H54 (cell line): ENCODE results near the gene PCBP3.

Source experiments
- DNase-seq: peaks from one replicate; pipeline ENCODE4 v3.0.0; 2011; ENCODE audit warnings: low spot score, mixed read lengths; ENCODE audit not compliant: insufficient read length
- FAIRE-seq: peaks from 3 replicates; lab custom pipeline; 2011; peaks lifted over from hg19 to GRCh38; lab: Jason Lieb, UNC
- POLR2A ChIP-seq: IDR thresholded peaks from 2 replicates; pipeline ENCODE4 v1.6.1; 2011; ENCODE audit warnings: low read depth, mild to moderate bottlenecking, low read length

The PCBP3 gene

DNA sequence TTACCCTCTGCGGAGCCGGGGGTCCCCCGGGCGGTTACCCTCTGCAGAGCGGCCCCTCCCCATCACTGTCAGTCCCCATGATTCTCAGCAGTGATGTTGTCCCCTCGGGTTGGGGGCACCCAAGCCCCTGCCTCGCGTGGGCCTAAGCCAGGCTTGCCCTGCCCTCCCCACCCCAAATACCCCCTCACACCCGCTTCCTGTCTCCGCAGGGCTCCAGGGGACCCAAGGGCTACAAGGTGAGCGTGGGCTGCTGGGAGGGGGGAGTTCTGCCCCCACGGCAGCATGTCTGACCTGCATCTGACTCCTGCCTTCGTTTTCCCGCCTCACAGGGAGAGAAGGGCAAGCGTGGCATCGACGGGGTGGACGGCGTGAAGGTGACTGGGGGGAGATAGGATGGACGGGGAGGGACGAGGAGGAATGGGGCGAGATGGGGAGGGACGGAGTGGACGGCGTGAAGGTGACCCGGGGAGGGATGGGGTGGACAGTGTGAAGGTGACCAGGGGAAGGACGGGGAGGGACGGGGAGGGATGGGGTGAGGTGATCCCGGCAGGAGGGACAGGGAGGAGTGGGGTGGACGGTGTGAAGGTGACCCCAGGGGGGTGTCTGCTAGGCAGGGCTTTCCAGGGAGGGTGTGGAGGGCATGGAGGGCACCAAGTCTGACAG is 346.7 kb downstream of the PCBP3 start:
- DNase-seq, result no peak
- TF ChIP-seq POLR2A, result no peak
- FAIRE-seq, result no peak

DNA sequence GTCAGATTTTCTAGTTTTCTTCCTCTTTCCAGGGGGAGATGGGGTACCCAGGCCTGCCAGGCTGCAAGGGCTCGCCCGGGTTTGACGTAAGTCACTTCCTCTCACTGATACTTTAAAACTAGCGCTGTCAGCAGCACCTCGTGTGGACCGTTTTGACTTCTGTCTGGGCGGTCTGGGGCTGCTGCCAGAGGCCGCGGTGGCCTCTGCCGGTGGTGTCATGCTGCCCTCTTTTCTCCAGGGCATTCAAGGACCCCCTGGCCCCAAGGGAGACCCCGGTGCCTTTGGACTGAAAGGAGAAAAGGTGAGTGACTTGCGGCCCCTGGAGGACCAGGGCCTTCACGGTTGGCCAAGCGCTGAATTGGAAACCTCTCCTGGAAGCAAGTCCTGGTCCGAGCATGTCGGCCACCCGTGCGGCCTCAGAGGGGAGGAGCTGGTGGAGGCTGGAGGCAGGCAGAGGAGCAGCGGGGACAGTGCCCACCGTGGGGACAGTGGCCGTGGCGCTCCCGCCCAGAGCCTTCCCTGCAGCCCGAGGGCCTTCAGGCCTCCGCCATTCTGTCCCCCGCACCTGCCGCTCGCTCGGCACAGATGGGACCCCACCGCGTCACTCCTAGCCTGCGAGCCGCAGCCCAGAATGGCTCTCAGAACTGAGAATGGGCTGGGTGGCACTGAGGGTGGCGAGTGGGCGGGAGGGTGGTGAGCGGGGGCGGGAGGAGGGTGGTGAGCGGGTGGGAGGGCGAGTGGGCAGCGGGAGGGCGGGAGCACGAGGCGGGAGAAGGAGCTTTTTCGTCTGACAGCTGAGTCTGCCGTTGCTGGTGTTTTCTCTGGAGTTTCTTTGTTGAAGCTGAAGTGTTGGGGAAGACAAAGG is 347.4 kb downstream of the PCBP3 start:
- DNase-seq (no peak), FAIRE-seq (no peak)
- no peak for TF ChIP-seq POLR2A

DNA sequence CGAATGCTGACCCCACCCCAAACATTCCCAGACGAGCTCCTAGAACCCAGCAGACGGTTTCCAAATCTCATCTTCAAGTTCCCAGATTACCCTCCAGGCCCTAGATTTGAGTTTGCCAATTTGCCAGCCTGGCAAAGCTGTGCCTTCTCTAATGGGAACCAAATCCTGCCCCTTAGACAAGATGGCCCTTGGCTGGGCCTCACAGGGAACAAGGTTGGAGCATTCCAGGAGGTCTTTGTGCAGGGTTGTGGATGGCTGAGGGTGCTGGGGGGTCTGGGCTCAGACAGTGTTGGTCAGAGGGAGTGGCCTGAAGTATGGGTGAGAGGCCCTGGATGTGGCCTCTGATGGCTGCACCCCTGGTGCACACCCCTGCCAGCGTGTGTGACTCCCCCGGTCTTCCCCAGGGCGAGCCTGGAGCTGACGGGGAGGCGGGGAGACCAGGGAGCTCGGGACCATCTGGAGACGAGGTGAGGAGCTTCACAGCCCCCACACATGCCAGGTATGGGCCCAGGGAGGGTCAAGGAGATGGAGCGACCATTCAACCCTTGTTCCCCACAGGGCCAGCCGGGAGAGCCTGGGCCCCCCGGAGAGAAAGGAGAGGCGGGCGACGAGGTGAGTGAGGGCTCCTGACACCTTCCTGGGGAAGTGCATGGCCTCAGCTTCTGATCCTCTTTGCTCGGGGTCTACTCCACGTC is 348.2 kb downstream of the PCBP3 start:
- FAIRE-seq (no peak), DNase-seq (no peak)
- TF ChIP-seq POLR2A, result no peak
